A673 (cell line): ENCODE data around the gene PLXND1. TPM values are rescaled to one million over a fixed set of nuclear protein-coding genes. Genes with fewer than 3 reads are reported as not detected.

Experiments used
- BruUV-seq: library from RNA; stranded (reverse); fragments of 400-500 nt; replicated peaks from 2 replicates; lab custom pipeline; 2021; lab: Mats Ljungman, UMichigan
- CTCF ChIA-PET: fragments of 300-600 bp; sonication (Branson Sonifier 250); formaldehyde crosslinking; loops from one replicate; lab custom pipeline; 2022; ENCODE audit warnings: antibody characterized with exemption; lab: Charles Lee
- POLR2A ChIA-PET: fragments of 300-600 bp; sonication (Branson Sonifier 250); formaldehyde crosslinking; loops from one replicate; lab custom pipeline; 2022; ENCODE audit warnings: antibody characterized with exemption; ENCODE audit not compliant: low non-redundant PET; lab: Charles Lee
- DNase-seq: peaks from one replicate; pipeline ENCODE4 v3.0.0-alpha.2; 2015; ENCODE audit warnings: low spot score
- H3K27ac ChIP-seq: fragments of 200-600 bp; sonication (generic); 2 replicates; pipeline ENCODE4 v1.5.1; 2016; ENCODE audit warnings: mixed run types, low read depth, mild to moderate bottlenecking, mixed read lengths, antibody characterized with exemption, low read length; ENCODE audit not compliant: poor library complexity, severe bottlenecking
- H3K27me3 ChIP-seq: fragments of 200-600 bp; sonication (generic); replicated peaks from 2 replicates; pipeline ENCODE4 v1.6.1; 2017; ENCODE audit warnings: mixed run types, low read depth, mild to moderate bottlenecking, mixed read lengths, antibody characterized with exemption, low read length; ENCODE audit not compliant: insufficient read depth, poor library complexity
- H3K36me3 ChIP-seq: fragments of 200-600 bp; sonication (generic); 2 replicates; pipeline ENCODE4 v1.6.1; 2016; ENCODE audit warnings: mixed run types, mild to moderate bottlenecking, mixed read lengths, antibody characterized with exemption, low read length; ENCODE audit not compliant: insufficient read depth, poor library complexity, severe bottlenecking
- H3K4me1 ChIP-seq: fragments of 200-600 bp; sonication (generic); 2 replicates; pipeline ENCODE4 v1.6.1; 2017; ENCODE audit warnings: mixed run types, mild to moderate bottlenecking, mixed read lengths, antibody characterized with exemption, low read length; ENCODE audit not compliant: insufficient read depth, poor library complexity, severe bottlenecking
- H3K4me3 ChIP-seq: fragments of 200-600 bp; sonication (generic); 2 replicates; pipeline ENCODE4 v1.5.1; 2016; ENCODE audit warnings: low read depth, mixed run types, mild to moderate bottlenecking, mixed read lengths, low read length; ENCODE audit not compliant: poor library complexity, severe bottlenecking
- H3K9me3 ChIP-seq: fragments of 200-600 bp; sonication (generic); 2 replicates; pipeline ENCODE4 v1.6.1; 2016; ENCODE audit warnings: mixed run types, low read depth, mild to moderate bottlenecking, mixed read lengths, antibody characterized with exemption, low read length; ENCODE audit not compliant: poor library complexity, severe bottlenecking
- EZH2 ChIP-seq: fragments of 200-600 bp; sonication (generic); IDR thresholded peaks from 2 replicates; pipeline ENCODE4 v1.6.1; 2017; ENCODE audit warnings: borderline replicate concordance, low read depth, mild to moderate bottlenecking, mixed read lengths, antibody characterized with exemption, low read length; ENCODE audit not compliant: poor library complexity, severe bottlenecking
- intact Hi-C: fragments of 100-400 bp; cut with micrococcal nuclease; formaldehyde crosslinking; loops from one replicate; pipeline ENCODE4 v1.10.0; 2022; ENCODE audit not compliant: unreplicated experiment
- total RNA-seq: library from RNA; stranded (reverse); gene quantifications from 2 replicates; pipeline ENCODE4 v1.2.3, GENCODE V29; 2021
- TF ChIP-seq, protein P1 (sequence below): fragments of 300-800, 200-600 bp; sonication (generic); conservative IDR thresholded peaks from 2 replicates; pipeline ENCODE4 v1.5.1; 2017; ENCODE audit warnings: low read depth, mild to moderate bottlenecking, antibody characterized with exemption, low read length, moderate library complexity, mixed read lengths

Gene PLXND1
- total RNA-seq, 1 experiment from 2014 or later: 31.5 TPM

DNA sequence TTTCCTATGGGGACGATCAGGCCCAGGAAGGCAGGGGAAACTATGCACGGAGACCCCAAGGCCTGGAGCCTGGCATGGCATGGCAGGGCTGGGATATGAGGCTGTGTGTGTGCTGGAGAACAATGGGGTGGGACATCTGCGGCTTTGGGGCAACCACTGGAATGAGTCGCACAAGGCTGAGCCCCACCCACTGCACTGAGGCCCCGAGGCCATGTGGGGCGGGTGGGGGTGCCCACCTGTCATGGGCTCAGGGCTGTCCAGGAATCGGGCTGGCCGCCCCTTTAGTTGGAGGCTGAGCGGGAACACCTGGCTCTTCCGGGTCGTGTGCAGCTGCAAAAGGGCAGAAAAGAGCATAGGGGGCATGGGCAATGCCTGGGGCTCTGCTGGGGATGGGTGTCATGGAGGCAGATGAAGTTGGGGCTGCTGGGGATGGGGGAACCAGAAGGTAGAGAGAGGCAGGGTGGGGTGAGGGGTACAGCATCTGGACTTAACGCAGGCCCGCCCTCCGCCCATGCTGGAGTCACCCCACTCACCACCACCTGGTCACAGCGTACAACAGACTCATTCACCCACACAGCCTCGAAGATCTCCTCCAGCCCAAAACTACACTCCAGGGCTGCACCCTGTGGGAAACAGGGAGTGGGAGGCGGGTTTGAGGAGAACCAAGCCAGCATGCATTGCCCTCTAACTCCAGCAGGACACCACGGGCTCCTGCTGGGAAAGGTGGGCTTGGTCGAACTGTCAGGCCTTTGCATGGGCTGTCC lies 31.1 kb downstream of the PLXND1 start:
- Histone ChIP-seq H3K4me3 (no peak overlapping the region), H3K36me3 (no peaks in the 10 kb centered on the region), H3K9me3 (no peaks in the 10 kb centered on the region), H3K4me1 (no peaks in the 10 kb centered on the region), H3K27ac (no peak overlapping the region), H3K27me3 (no peaks in the 10 kb centered on the region)
- no peak for DNase-seq
- intact Hi-C loops: no loop called here
- no peak for TF ChIP-seq EZH2
- TF ChIP-seq, protein P1, sequence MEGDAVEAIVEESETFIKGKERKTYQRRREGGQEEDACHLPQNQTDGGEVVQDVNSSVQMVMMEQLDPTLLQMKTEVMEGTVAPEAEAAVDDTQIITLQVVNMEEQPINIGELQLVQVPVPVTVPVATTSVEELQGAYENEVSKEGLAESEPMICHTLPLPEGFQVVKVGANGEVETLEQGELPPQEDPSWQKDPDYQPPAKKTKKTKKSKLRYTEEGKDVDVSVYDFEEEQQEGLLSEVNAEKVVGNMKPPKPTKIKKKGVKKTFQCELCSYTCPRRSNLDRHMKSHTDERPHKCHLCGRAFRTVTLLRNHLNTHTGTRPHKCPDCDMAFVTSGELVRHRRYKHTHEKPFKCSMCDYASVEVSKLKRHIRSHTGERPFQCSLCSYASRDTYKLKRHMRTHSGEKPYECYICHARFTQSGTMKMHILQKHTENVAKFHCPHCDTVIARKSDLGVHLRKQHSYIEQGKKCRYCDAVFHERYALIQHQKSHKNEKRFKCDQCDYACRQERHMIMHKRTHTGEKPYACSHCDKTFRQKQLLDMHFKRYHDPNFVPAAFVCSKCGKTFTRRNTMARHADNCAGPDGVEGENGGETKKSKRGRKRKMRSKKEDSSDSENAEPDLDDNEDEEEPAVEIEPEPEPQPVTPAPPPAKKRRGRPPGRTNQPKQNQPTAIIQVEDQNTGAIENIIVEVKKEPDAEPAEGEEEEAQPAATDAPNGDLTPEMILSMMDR: no peak
- ChIA-PET POLR2A (no interaction called here), CTCF (no interaction called here)
- BruUV-seq: no TSS peak

DNA sequence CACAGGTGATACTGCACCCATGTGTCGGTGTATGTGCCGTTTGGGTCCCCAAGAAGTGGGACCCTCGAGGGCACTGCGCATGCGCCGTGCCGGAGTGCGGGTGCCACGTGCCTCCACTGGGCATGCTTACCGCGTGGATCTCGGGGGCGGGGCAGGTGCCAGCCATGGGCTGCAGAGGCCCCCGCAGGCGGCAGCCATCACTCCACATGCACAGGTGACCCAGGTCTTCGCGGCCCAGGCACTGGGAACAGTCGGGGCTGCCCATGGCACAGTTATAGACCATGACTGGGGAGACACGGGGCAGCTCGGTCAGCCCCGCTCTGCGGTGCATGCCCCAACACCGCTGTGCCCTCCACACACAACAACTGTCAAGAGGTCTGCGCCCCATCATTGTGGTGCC lies 32.3 kb downstream of the PLXND1 start:
- Histone ChIP-seq H3K36me3 (no peaks in the 10 kb centered on the region), H3K27ac (no peak overlapping the region), H3K4me3 (no peak overlapping the region), H3K9me3 (no peaks in the 10 kb centered on the region), H3K4me1 (no peaks in the 10 kb centered on the region), H3K27me3 (no peaks in the 10 kb centered on the region)
- TF ChIP-seq, protein P1: no peak
- no peak for TF ChIP-seq EZH2
- BruUV-seq: no TSS peak
- no peak for DNase-seq
- ChIA-PET POLR2A (no interaction called here), CTCF (no interaction called here)
- intact Hi-C loops: no loop called here

DNA sequence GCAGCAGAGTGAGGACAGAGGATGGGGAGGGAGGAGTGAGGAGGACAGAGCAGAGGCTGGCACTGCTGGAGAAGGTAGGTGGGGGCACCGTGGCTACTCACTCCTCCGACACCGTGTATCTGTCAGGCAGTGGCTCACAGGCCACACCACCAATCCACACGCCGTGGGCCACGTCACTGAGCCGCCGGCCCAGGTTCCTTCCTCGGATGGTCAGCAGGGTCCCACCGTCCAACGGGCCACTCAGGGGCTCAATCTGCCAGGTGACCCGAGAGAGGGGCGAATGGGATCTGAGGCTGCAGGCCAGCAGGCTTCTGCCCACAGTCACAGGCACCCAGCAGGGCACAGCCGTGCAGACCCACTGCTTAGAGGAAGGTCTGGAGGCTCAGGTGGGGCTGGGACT lies 33.0 kb downstream of the PLXND1 start:
- no peak overlapping the region for H3K4me3 ChIP-seq
- TF ChIP-seq, protein P1: no peak
- TF ChIP-seq EZH2: no peak
- H3K9me3 ChIP-seq: no peaks in the 10 kb centered on the region
- H3K27me3 ChIP-seq: no peaks in the 10 kb centered on the region
- H3K27ac ChIP-seq: no peak overlapping the region
- CTCF ChIA-PET: no interaction called here
- no TSS peak for BruUV-seq
- POLR2A ChIA-PET: no interaction called here
- DNase-seq: no peak
- H3K4me1 ChIP-seq: no peaks in the 10 kb centered on the region
- H3K36me3 ChIP-seq: no peaks in the 10 kb centered on the region
- intact Hi-C loops: no loop called here
